Mammary epithelial cell (primary cell): ENCODE measurements around the gene TASOR2.

Source experiments
- EZH2 ChIP-seq: IDR thresholded peaks from 2 replicates; pipeline ENCODE4 v1.6.1; 2012; ENCODE audit warnings: low read length, inconsistent platforms, borderline replicate concordance
- TF ChIP-seq, protein P1 (sequence below), 2 donors: IDR thresholded peaks in 1 of 2; conservative IDR thresholded peaks in 1 of 2; 2 replicates each; pipeline ENCODE4 v1.5.1; 2011 to 2012; ENCODE audit warnings: inconsistent platforms in 2 of 2, low read length in 2 of 2, mild to moderate bottlenecking in 2 of 2, control low read depth in 1 of 2, low read depth in 1 of 2; ENCODE audit not compliant: insufficient read depth in 1 of 2; ENCODE audit errors: extremely low read depth in 1 of 2

DNA sequence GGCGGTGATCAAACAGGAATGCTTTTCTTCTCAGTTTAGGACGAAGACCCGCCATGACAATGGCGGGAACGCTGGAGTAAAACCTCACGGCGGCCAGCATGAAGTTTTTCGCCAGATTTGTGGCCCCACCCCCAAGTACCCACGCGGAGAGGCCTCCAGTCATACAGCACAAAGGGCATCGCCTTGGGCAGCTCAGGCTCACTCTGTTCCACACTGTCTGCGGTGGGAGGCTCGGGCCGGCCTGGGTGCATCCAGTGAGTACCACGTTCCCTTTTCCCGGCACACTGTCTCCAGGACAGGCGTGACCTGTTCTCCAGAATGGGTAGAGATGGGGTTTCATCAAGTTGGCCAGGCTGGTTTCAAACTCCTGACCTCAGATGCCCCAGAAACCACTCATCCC is 45.6 kb upstream of the TASOR2 start:
- TF ChIP-seq, protein P1, sequence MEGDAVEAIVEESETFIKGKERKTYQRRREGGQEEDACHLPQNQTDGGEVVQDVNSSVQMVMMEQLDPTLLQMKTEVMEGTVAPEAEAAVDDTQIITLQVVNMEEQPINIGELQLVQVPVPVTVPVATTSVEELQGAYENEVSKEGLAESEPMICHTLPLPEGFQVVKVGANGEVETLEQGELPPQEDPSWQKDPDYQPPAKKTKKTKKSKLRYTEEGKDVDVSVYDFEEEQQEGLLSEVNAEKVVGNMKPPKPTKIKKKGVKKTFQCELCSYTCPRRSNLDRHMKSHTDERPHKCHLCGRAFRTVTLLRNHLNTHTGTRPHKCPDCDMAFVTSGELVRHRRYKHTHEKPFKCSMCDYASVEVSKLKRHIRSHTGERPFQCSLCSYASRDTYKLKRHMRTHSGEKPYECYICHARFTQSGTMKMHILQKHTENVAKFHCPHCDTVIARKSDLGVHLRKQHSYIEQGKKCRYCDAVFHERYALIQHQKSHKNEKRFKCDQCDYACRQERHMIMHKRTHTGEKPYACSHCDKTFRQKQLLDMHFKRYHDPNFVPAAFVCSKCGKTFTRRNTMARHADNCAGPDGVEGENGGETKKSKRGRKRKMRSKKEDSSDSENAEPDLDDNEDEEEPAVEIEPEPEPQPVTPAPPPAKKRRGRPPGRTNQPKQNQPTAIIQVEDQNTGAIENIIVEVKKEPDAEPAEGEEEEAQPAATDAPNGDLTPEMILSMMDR (conservative IDR thresholded peaks at IDR 0.05 in 1 of 2, IDR thresholded peaks at IDR 0.05 in 1 of 2; ENCODE audit: extremely low read depth in 1 of 2, insufficient read depth in 1 of 2, low read depth in 1 of 2, low read length in 2 of 2): no peak
- no peak for TF ChIP-seq EZH2
